Measurements from ENCODE around the gene AAK1. TPM values are rescaled to one million over a fixed set of nuclear protein-coding genes. Genes with fewer than 3 reads are reported as not detected.
"Not testable (repeated sequence)": the region's sequence is repeated elsewhere in the genome, so short reads cannot be mapped to it uniquely, and the experiment has no call there.

AAK1 gene
- total and polyA plus RNA-seq, 4 donors: 10.0 to 56.2 (median 27.3) TPM

GRCh38 chr2:69663860-69664259 lies 20.3 kb upstream of the AAK1 start:
- Histone ChIP-seq H3K27me3 (ENCODE audit: control insufficient read depth in 3 of 3, insufficient read depth in 3 of 3, low read length in 2 of 3) (no peaks in the 10 kb centered on the region), H3K27ac (ENCODE audit: low read depth in 1 of 2, low read length in 1 of 2) (no peak overlapping the region), H3K9ac (ENCODE audit: insufficient read depth in 1 of 2, low read length in 2 of 2) (no peak overlapping the region), H3K4me3 (no peak overlapping the region), H3K9me3 (ENCODE audit: control insufficient read depth in 4 of 4, insufficient read depth in 3 of 4, low read length in 3 of 4) (no peaks in the 10 kb centered on the region), H3K4me1 (ENCODE audit: control insufficient read depth in 5 of 5, insufficient read depth in 5 of 5, low read length in 5 of 5) (peaks cover 0 to 6% (median 0%) of the 10 kb centered on the region in 5 donors), H3K36me3 (ENCODE audit: control insufficient read depth in 4 of 4, insufficient read depth in 4 of 4, low read length in 4 of 4) (no peaks in the 10 kb centered on the region)
- DNase-seq: no peak
- 92 to 94% methylated on average over 3 of the region's 3 CpGs for WGBS, 2 donors
- ATAC-seq (ENCODE audit: insufficient read depth, low FRiP score): no peak
- no peak for TF ChIP-seq CTCF (IDR thresholded peaks at IDR 0.05; ENCODE audit: control extremely low read depth, extremely low read depth)

- not testable (repeated sequence) for ATAC-seq (ENCODE audit: insufficient read depth, low FRiP score); H3K4me3 ChIP-seq; H3K27me3 ChIP-seq (ENCODE audit: control insufficient read depth in 3 of 3, insufficient read depth in 3 of 3, low read length in 2 of 3); H3K4me1 ChIP-seq (ENCODE audit: control insufficient read depth in 5 of 5, insufficient read depth in 5 of 5, low read length in 5 of 5); H3K9me3 ChIP-seq (ENCODE audit: control insufficient read depth in 4 of 4, insufficient read depth in 3 of 4, low read length in 3 of 4); H3K9ac ChIP-seq (ENCODE audit: insufficient read depth in 1 of 2, low read length in 2 of 2); H3K27ac ChIP-seq (ENCODE audit: low read depth in 1 of 2, low read length in 1 of 2); DNase-seq; H3K36me3 ChIP-seq (ENCODE audit: control insufficient read depth in 4 of 4, insufficient read depth in 4 of 4, low read length in 4 of 4)
- 48 to 78% methylated on average over 2 of the region's 2 CpGs for WGBS, 2 donors
These were observed 19.0 kb upstream of the AAK1 start for GRCh38 chr2:69662547-69662946.

- no peak for TF ChIP-seq CTCF (IDR thresholded peaks at IDR 0.05; ENCODE audit: control extremely low read depth, extremely low read depth)
- ATAC-seq (ENCODE audit: insufficient read depth, low FRiP score) (no peak), DNase-seq (no peak)
- Histone ChIP-seq H3K4me1 (ENCODE audit: control insufficient read depth in 5 of 5, insufficient read depth in 5 of 5, low read length in 5 of 5) (peaks cover 0 to 6% (median 0%) of the 10 kb centered on the region in 5 donors), H3K27ac (ENCODE audit: low read depth in 1 of 2, low read length in 1 of 2) (peak overlapping the region in 1 of 2 donors; percentile 21), H3K27me3 (ENCODE audit: control insufficient read depth in 3 of 3, insufficient read depth in 3 of 3, low read length in 2 of 3) (no peaks in the 10 kb centered on the region), H3K36me3 (ENCODE audit: control insufficient read depth in 4 of 4, insufficient read depth in 4 of 4, low read length in 4 of 4) (no peaks in the 10 kb centered on the region), H3K9me3 (ENCODE audit: control insufficient read depth in 4 of 4, insufficient read depth in 3 of 4, low read length in 3 of 4) (no peaks in the 10 kb centered on the region), H3K9ac (ENCODE audit: insufficient read depth in 1 of 2, low read length in 2 of 2) (no peak overlapping the region), H3K4me3 (no peak overlapping the region)
- 76 to 84% methylated on average over 1 of the region's 1 CpG for WGBS, 2 donors
These were observed 17.1 kb upstream of the AAK1 start for GRCh38 chr2:69660637-69661036.

GRCh38 chr2:69659941-69660483 lies 16.5 kb upstream of the AAK1 start:
- TF ChIP-seq CTCF (IDR thresholded peaks at IDR 0.05; ENCODE audit: control extremely low read depth, extremely low read depth): no peak
- Histone ChIP-seq H3K4me3 (no peak overlapping the region), H3K27ac (ENCODE audit: low read depth in 1 of 2, low read length in 1 of 2) (peak overlapping the region in 1 of 2 donors; percentile 60), H3K9ac (ENCODE audit: insufficient read depth in 1 of 2, low read length in 2 of 2) (no peak overlapping the region), H3K36me3 (ENCODE audit: control insufficient read depth in 4 of 4, insufficient read depth in 4 of 4, low read length in 4 of 4) (no peaks in the 10 kb centered on the region), H3K27me3 (ENCODE audit: control insufficient read depth in 3 of 3, insufficient read depth in 3 of 3, low read length in 2 of 3) (no peaks in the 10 kb centered on the region), H3K9me3 (ENCODE audit: control insufficient read depth in 4 of 4, insufficient read depth in 3 of 4, low read length in 3 of 4) (no peaks in the 10 kb centered on the region), H3K4me1 (ENCODE audit: control insufficient read depth in 5 of 5, insufficient read depth in 5 of 5, low read length in 5 of 5) (peaks cover 0 to 6% (median 0%) of the 10 kb centered on the region in 5 donors)
- ATAC-seq (ENCODE audit: insufficient read depth, low FRiP score): no peak
- DNase-seq: no peak
- WGBS, 2 donors: 57 to 61% methylated on average over 2 of the region's 2 CpGs

Measured in lung (tissue), 12 donors.